Breast epithelium (tissue), 3 donors: Measurements from ENCODE around the gene COMMD8.

ENCODE experiments used
- POLR2A ChIP-seq: fragments of 450-650 bp; IDR thresholded peaks from one replicate; pipeline ENCODE4 v1.6.1; 2016; ENCODE audit warnings: antibody characterized with exemption, mild to moderate bottlenecking, moderate library complexity
- POLR2AphosphoS5 ChIP-seq, 3 donors: sonication (generic); formaldehyde crosslinking; IDR thresholded peaks; one replicate each; pipeline ENCODE4 v1.6.1; 2017; ENCODE audit warnings: antibody characterized with exemption in 3 of 3
- TF ChIP-seq, protein P1 (sequence below), 3 donors: fragments of 450-650 bp; IDR thresholded peaks; one replicate each; pipeline ENCODE4 v1.5.1; 2016 to 2017; ENCODE audit warnings: antibody characterized with exemption in 3 of 3, mild to moderate bottlenecking in 3 of 3, moderate library complexity in 3 of 3

DNA sequence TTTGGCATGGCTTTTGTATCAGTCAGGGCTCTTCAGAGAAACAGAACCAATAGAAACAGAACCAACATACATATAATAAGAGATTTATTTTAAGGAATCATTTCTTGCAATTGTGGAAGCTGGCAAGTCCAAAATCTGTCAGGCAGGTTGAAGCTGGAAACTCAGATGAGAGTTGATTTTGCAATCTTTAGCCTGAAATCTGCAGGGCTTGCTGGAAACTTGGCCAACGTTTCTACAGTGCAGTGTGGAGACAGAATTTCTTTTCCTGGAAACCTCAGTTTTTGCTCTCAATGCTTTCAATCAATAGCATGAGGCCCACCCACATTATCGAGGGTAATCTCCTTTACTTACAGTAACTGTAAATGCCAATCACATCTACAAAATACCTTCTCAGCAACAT is 45.4 kb downstream of the COMMD8 start:
- TF ChIP-seq, protein P1, sequence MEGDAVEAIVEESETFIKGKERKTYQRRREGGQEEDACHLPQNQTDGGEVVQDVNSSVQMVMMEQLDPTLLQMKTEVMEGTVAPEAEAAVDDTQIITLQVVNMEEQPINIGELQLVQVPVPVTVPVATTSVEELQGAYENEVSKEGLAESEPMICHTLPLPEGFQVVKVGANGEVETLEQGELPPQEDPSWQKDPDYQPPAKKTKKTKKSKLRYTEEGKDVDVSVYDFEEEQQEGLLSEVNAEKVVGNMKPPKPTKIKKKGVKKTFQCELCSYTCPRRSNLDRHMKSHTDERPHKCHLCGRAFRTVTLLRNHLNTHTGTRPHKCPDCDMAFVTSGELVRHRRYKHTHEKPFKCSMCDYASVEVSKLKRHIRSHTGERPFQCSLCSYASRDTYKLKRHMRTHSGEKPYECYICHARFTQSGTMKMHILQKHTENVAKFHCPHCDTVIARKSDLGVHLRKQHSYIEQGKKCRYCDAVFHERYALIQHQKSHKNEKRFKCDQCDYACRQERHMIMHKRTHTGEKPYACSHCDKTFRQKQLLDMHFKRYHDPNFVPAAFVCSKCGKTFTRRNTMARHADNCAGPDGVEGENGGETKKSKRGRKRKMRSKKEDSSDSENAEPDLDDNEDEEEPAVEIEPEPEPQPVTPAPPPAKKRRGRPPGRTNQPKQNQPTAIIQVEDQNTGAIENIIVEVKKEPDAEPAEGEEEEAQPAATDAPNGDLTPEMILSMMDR (IDR thresholded peaks at IDR 0.05): no peak
- TF ChIP-seq POLR2A (no peak), POLR2AphosphoS5 (IDR thresholded peaks at IDR 0.05) (no peak)
